HG03280 (cell line): ENCODE results near the gene OLR1.
A peak's percentile ranks its signal among the peaks of the same experiment; 100 is the strongest.
"Not testable (repeated sequence)": the region's sequence is repeated elsewhere in the genome, so short reads cannot be mapped to it uniquely, and the experiment has no call there.

Experiments used
- ATAC-seq: cut with Tn5 transposase; IDR thresholded peaks from one replicate; pipeline ENCODE4 v1.9.1; 2021; ENCODE audit warnings: mild to moderate bottlenecking, moderate library complexity; ENCODE audit not compliant: unreplicated experiment

Gene OLR1

DNA sequence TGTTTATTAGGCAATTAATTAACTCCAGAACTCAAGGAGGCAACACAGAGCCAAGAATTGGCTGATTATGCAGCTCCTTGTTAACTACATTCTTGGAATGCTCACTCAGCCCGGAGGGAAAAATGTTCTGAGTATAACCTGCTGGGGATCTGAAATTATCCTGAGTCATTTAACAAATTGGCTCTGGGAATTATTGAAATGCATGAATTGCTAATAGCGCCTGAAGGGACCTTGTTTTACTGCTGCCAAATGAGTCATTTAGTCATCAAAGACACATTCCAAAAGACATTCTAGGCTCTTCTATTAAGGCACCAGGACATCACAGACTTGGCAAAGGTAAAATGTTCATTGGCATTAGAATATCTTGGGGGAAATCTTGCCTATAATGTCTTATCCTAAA, 19.9 kb upstream of the OLR1 start:
- no peak for ATAC-seq

DNA sequence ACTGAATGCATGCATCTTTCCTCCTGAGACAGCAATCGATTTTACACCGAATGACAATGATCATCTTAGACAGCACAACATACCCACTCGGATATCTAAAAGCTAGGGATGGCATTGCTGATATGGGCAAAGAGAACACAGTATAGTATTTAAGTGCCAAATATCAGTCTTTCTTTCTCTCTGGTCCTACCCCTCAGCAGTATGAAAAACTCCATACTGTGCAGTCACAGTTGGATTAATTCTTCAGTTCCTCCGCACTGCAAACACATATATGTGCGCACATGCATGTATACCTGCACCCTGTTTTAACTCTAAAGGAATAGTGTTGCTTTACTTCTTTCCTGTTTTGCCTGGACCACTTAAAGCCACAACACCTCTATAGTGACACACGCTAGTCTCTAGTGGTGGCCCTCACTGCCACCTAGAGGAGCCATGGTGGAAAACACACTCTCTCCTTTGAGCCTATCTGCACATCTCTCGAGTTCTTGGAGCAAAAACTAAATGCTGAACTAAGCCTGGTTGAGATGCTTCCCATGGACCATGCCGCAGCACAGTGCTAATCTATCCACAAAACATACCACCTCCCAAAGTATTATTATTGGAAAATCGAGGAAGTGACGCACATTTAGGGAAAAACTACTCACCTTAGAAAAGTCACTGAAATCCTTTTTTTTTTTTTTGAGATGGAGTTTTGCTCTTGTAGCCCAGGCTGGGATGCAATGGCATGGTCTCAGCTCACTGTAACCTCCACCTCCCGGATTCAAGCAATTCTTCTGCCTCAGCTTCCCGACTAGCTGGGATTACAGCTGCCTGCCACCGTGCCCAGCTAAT, 18.8 kb upstream of the OLR1 start:
- peak; percentile 75 for ATAC-seq

DNA sequence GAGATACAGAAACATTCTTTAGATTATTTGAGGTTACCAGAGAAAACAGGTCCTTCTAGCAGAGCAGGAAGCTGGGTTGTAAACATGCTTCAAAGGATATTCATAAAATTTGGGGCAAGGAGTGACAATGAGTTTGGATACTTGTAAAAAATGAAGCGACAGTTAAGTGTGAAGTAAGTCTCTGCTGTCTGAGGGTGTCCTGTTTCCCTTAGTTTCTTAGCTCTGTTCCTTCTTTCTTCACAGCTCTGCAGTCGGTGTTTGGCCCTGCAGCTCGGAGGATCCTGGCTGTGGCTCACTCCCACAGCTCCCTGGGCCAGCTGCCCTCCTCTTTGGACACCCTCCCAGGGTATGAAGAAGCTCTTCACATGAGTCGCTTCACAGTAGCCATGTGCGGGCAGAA, 17.7 kb upstream of the OLR1 start:
- ATAC-seq, result no peak

DNA sequence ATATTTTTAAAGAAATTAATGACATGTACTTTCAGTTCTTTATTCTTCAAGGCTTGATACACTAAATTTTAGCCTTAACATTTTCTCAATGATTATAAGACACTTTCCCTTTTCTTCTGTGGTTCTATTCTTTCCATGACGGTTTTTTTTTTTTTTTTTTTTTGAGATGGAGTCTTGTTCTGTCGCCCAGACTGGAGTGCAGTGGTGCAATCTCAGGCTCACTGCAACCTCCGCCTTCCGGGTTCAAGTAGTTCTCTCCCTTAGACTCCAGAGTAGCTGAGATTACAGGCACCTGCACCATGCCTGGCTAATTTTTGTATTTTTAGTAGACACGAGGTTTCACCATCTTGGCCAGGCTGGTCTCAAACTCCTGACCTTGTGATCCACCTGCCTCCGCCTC, 15.0 kb upstream of the OLR1 start:
- not testable (repeated sequence) for ATAC-seq

DNA sequence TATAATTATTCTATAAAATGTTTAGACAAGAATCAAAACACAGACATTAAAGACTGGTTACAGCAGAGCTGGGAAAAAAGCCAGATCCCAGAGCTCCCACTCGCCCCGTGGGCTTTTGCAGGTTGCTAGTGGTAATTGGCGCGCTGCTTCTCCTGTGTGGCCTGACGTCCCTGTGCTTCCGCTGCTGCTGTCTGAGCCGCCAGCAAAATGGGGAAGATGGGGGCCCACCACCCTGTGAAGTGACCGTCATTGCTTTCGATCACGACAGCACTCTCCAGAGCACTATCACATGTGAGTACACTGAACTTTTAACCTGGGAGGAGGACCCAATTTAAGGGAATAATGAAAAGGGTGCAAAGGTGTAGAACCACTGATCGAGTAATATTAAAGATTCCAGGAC, 14.4 kb upstream of the OLR1 start:
- ATAC-seq, result no peak

DNA sequence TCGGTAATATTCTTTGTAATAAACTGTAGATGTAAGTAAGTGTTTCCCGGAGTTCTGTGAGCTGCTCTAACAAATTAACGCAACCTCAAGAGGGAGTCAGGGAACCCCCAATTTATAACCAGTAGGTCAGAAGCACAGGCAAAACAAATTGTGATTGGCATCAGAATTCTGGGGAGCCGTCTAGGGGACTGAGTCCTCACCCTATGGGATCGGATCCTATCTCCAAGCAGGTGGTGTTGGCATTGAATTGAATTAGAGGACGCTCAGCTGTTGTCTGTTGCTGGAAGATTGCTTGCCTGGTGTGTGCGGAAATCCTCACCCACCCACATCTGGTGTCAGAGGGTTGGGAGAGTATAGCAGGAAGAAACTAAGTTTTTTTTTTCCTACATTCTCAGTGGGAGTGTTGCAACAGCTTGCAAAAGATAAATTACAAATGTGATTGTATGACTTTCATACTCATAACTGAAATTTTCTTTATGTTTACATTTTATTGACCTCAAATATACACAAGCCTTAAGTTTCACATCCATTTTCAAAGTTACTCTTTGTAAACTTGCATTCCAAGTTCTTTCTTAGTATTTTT, 12.4 kb upstream of the OLR1 start:
- ATAC-seq, result no peak

DNA sequence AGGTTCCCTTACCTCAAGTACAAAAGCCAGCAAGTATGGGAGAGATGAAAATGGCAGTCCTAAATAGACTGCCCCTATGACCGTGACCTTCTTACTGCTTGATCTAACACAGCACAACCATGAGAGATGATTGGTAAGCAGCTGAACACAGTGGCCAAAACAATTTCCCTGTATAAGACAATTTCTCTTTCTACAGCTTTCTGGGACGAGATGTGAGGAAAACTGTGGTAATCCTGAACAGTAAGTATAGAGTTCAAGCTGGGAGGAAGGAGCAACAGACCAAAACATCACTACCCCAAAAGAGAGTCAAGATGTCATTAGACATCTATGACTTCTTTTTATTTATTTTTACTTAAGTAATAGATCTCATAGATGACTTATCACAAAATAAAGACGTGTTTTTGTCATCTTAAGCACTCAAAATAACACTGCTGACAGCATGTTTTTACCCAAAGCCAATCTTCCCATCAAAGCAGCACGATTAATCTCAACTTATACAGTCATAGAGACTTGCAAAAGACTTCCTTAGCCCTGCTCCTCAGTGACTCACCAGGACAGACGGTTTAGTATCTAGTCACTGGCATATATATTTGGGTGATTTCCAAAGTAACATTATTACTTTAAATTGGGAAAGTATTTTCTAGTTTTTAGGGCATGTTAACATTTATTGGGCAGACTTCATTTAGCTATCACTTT, 10.6 kb upstream of the OLR1 start:
- ATAC-seq, result no peak

DNA sequence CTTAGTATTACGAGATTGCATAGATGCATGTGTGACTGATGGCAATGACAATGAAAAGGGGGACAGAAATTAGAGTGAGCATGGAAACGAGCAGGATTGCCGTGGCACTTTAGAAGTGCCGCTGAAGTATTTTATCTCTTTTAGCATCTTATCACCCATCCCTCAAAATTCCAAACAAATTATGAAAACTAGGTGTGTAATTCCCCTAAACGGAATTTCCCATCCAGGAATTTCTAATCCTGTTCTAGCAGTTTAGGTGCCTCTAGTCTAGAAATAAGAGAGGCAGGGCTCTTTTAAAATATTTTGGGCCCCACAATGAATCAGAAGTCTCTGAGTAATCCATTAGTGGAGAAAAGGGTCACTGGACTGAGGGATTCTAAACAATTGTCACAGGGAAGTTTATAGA, 7.8 kb upstream of the OLR1 start:
- ATAC-seq, result no peak

DNA sequence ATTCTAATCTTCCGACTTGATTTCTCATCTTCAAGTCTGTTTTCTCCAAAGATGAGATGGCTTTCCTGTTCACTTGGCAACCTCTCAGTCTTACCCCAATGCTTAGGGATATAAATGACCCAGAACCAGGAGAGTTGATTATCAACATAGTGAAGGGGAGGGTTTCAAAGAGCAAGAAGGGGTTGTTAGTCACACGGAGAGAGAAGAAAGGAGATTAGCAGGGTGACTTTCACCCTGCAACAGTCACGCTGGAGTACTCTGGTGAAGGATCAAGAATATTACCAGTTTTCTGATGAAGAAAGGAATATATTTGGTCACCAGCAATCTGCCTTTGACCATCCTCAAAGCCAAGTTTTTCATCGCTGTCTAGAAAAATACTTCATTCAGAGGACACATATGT, 6.9 kb upstream of the OLR1 start, which contains the start of gene TMEM52B:
Gene TMEM52B, plus strand, starts transcription at position 212 of the 400 bp plus-strand sequence. CDS start 543 bp downstream, outside the sequence.
- no peak for ATAC-seq

DNA sequence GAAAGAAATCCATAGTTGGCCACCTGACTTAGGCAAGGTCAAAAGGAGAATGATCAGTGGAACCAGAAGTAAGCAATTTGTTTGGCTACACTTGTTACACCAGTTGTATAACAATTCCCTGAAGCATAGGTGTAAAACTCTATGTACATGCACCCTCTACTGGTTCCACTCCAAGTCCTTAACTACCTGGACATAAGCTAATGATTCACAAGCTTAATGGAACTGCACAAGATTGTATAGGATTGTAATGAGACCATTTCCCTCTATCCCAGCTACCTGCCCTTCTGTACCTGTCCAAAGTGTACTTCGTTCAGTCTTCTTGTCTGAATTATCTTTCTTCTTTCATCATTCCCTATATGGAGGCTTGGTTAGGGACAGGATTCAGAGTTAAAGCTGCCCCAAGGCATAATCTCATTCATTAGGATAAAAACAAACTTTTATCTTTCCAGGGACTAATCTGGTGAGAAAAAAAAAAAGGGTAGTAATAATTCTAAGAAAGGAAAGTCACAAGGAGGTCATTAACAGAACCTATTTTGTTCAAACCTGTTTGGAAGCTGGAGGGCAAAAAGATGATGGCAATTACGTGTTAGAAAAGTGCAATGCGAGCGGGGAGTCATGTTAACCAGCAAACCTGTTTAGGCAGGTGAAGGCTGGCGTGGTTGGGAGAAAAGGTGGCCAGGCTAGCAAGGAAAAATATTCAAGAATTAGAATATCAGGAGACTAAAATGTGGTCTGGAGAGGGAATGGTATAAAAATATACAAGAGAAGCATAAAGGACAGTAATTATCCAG, 4.1 kb upstream of the OLR1 start:
- no peak for ATAC-seq

DNA sequence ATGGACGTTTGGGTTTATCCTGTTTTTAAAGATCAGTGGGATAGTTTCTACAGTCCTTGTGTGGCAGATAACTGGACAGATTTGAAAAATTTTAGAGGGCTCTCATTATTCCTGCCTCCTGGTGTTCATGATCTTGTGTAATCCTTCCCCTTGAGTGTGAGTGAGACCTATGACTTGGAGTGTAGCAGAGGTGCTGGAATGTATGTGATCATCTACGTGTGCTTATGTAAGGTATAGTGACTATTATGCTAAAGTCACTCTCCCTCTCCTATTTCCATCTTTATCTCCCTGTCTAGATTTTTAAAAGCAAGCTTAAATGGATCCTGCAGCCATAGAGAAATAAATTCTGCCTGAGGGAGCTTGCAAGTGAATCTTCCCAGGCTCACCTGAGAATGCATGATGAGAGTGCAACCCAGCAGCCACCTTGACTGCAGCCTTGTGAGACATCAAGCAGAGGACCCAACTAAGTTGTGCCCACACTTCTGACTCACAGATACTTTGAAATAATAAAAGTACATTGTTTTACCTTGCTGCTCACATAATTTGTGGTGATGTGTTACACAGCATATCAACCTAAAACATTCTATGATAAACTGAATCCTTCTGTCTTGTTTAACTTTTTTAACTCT, 3.2 kb upstream of the OLR1 start:
- ATAC-seq, result no peak

DNA sequence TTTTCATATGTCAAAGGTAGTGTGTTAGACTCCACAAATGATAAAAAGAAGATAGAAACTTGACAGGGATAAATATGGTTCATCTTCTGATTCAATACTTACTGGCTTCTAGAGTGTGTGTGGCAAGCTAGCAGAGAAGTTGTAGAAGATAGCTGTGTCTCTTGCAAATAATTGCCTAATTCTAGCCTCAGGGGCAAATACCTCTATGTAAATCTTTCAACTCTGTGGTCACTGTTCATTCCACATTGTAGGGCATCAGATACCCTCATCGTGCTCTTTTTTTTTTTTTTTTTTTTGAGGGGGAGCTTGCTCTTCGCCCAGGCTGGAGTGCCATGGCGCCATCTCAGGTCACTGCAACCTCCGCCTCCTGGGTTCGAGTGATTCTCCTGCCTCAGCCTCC, 1.7 kb downstream of the OLR1 start:
- ATAC-seq, result no peak

DNA sequence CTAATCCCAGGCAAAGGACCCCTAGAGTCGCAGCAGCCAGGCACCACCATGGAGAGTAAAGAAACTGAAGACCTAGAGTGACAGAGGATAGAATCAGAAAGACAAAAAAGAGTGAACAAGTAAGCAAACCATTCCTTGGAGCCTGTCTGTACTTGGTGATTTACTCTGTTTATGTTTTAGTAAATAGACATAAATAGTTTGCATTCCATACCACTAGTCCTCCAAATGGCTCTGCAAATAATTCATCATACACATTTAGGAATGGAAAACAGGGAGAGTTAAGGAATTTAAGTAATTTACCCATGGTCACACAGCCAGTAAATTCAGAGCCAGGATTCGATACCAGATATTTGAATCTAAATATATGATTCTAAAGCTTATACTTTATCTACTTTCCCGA, 2.8 kb downstream of the OLR1 start:
- no peak for ATAC-seq

DNA sequence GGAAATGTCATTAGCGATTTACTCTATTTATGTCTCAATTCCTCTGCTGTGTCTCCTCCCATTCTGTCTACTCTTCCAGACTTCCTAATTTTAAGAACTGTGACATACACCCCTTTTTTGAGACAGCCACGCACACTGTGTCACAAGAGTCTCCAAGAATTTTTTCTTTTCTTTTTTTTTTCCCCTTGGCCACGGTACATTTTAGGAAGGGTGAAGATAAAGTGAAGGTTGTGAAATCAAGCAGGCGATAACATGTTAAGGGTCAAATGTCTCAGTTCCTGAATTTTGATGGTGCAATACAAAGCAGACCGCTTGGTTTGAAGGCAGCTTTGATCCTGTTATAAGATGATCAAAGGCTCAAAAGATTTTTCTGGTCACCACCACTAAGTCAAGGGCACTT, 4.3 kb downstream of the OLR1 start:
- no peak for ATAC-seq

DNA sequence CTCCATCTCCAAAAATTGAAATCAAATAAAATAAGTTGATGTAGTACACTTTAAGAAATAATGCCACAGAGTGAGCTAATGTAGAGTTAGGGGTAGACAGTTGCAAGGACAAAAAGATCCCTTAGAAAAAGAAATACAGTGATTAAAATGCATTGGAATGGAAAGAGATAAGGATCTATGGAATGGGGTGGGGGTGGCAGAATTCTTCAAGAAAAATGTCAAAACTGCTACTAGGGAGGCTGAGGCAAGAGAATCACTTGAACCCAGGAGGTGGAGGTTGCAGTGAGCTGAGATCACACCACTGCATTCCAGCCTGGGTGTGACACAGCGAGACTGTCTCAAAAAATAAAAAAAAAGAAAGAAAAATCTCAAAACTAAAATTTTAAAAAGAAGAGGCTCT, 6.5 kb downstream of the OLR1 start:
- no peak for ATAC-seq

DNA sequence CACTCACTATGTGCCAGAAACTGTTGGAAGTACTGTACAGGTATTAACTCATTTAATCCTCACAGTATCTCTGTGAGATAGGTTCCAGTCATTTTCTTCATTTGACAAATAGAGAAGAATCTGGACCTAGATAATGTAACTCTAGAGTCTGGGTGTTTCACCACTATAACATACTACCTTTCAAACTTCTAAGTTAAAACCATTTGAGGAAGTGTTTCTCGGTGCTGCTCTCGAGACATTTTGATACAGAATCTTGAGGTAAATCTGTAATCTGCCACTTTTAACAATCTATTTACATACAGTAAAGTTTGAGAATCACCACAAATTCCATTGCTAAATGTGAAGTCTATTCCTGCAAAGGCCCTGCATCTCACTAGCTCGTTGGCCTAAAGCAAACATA, 8.8 kb downstream of the OLR1 start:
- ATAC-seq, result no peak

DNA sequence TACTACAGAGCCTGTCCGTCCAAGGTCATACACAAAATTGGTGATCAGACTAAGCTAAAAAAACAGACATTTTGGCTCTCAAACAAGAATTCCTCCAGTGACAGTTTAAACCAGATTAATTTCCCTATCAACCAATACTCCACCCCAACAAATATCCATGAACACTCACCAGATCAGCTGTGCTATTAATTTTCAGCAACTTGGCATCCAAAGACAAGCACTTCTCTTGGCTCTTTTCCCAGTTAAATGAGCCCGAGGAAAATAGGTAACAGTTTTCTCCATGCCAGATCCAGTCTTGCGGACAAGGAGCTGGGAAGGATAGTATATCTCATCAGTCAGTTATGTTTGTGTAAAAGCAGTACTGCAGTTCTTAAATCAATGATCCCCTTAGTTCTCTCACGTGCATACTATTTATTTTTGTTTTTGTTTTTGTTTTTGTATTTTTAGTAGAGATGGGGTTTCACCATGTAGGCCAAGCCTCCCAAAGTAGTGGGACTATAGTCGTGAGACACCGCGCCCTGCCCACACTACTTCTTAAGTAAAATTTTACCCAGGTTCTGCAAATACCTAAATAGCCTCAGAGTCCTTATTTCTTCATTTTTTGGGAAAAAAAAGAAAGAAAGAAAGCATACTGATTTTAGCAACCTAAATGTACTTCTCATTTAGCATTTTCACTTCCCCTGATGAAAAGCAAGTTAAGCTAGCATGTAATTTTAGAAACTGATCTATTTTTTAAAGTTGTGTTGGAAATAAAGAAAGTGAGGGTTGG, 11.1 kb downstream of the OLR1 start:
- no peak for ATAC-seq

DNA sequence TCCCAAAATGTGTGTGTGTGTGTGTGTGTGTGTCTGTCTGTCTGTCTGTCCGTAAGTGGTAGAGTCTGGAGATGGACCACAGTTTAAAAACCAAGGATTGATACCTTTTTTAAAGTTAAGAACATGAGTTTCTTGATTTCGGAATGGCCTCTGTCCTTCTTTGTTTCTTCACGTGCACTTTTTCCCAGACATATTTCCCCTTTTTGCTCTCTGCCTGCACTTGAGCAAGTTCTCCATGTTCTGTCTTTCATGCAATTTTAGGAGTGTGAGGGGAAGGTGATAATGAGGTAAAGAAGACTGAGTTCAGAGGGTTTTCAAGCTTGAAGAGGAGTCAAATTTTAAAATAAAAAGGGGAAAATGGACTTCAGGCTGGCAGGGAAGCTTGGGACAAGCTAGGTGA, 12.7 kb downstream of the OLR1 start:
- no peak for ATAC-seq

DNA sequence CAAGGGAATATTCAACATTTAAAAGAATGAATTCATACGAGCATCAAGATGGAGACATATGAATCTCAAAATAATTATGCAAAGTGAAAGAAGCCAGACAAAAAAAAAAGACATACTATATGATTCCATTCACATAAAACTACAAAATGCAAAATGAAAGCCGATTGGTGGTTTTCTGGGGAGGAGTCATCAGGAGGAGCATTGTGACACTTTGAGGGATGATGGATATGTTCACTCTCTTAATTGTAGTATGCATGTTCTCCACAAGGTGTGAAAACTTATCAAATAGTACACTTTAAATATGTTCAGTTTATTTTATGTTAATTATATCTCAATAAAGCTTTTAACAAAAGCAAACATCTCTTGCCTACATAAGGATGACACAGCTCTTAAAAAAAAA, 13.5 kb downstream of the OLR1 start:
- ATAC-seq, result no peak

DNA sequence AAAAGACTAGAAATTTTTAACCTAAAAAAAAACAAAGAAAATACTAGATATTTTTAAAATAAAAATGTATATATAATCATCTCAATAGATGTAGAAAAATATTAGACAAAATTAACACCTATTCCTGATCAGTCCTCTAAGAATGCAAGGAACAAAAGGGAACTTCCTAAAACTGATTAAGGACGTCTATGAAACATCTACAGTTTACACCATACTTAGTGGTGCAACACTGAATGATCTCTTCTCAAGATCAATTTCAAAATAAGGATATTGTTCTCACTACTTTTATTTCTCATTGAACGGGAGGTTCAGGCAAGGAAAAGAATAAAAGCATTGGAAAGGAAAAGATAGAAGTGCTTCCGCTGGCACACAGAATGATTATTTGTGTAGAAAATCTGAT, 16.0 kb downstream of the OLR1 start:
- no peak for ATAC-seq
